Measurements from ENCODE around the gene SND1.
A peak's percentile ranks its signal among the peaks of the same experiment; 100 is the strongest.

SND1 gene

GRCh38 chr7:128003167-128003566 lies 351.2 kb downstream of the SND1 start:
- no peaks in the 10 kb centered on the region for H3K9me2 ChIP-seq (replicated peaks; ENCODE audit: insufficient read depth, low read length)
- H3K4me1 ChIP-seq (ENCODE audit: low read length): peaks cover 39% of the 10 kb centered on the region
- H3K79me2 ChIP-seq (ENCODE audit: low read length): peaks cover 84% of the 10 kb centered on the region
- H2AFZ ChIP-seq (ENCODE audit: low read length): no peak overlapping the region
- peak; percentile 53 for DNase-seq
- peaks cover 26% of the 10 kb centered on the region for H3F3A ChIP-seq (ENCODE audit: insufficient read depth, low read length)
- H3K9me3 ChIP-seq (replicated peaks; ENCODE audit: insufficient read depth, low read length): no peaks in the 10 kb centered on the region
- H3K4me2 ChIP-seq (ENCODE audit: low read depth, low read length): peak overlapping the region; percentile 22
- peak overlapping the region; percentile 53; the same call in 1 of the 2 replicates for H3K27ac ChIP-seq (ENCODE audit: low read length)
- H3K4me3 ChIP-seq (ENCODE audit: low read length): no peak overlapping the region
- no peak for TF ChIP-seq EZH2phosphoT487 (IDR thresholded peaks at IDR 0.05; ENCODE audit: low read length)
- TF ChIP-seq EZH2 (optimal IDR thresholded peaks at IDR 0.05; ENCODE audit: low read depth, low read length): no peak
- TF ChIP-seq, protein P1, sequence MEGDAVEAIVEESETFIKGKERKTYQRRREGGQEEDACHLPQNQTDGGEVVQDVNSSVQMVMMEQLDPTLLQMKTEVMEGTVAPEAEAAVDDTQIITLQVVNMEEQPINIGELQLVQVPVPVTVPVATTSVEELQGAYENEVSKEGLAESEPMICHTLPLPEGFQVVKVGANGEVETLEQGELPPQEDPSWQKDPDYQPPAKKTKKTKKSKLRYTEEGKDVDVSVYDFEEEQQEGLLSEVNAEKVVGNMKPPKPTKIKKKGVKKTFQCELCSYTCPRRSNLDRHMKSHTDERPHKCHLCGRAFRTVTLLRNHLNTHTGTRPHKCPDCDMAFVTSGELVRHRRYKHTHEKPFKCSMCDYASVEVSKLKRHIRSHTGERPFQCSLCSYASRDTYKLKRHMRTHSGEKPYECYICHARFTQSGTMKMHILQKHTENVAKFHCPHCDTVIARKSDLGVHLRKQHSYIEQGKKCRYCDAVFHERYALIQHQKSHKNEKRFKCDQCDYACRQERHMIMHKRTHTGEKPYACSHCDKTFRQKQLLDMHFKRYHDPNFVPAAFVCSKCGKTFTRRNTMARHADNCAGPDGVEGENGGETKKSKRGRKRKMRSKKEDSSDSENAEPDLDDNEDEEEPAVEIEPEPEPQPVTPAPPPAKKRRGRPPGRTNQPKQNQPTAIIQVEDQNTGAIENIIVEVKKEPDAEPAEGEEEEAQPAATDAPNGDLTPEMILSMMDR (IDR thresholded peaks at IDR 0.05; ENCODE audit: low read length): no peak
- H3K36me3 ChIP-seq (replicated peaks; ENCODE audit: insufficient read depth, low read length): no peaks in the 10 kb centered on the region; the same call in 1 of the 2 replicates
- H4K20me1 ChIP-seq (ENCODE audit: insufficient read depth, low read length): no peaks in the 10 kb centered on the region; the same call in 1 of the 2 replicates
- no peaks in the 10 kb centered on the region for H3K27me3 ChIP-seq (replicated peaks; ENCODE audit: insufficient read depth, low read length)
- no peak overlapping the region for H3K9ac ChIP-seq (ENCODE audit: low read length)

GRCh38 chr7:128003787-128004186 lies 351.8 kb downstream of the SND1 start:
- H3K9ac ChIP-seq (ENCODE audit: low read length): no peak overlapping the region
- no peaks in the 10 kb centered on the region; the same call in 1 of the 2 replicates for H4K20me1 ChIP-seq (ENCODE audit: insufficient read depth, low read length)
- H3K4me3 ChIP-seq (ENCODE audit: low read length): no peak overlapping the region
- H3K9me2 ChIP-seq (replicated peaks; ENCODE audit: insufficient read depth, low read length): no peaks in the 10 kb centered on the region
- H3K4me2 ChIP-seq (ENCODE audit: low read depth, low read length): peak overlapping the region; percentile 22
- DNase-seq: peak; percentile 56
- H3K27ac ChIP-seq (ENCODE audit: low read length): peak overlapping the region; percentile 53; the same call in 1 of the 2 replicates
- no peak overlapping the region for H2AFZ ChIP-seq (ENCODE audit: low read length)
- peaks cover 83% of the 10 kb centered on the region for H3K79me2 ChIP-seq (ENCODE audit: low read length)
- peaks cover 39% of the 10 kb centered on the region for H3K4me1 ChIP-seq (ENCODE audit: low read length)
- no peaks in the 10 kb centered on the region; the same call in 1 of the 2 replicates for H3K36me3 ChIP-seq (replicated peaks; ENCODE audit: insufficient read depth, low read length)
- TF ChIP-seq EZH2 (optimal IDR thresholded peaks at IDR 0.05; ENCODE audit: low read depth, low read length): no peak
- TF ChIP-seq, protein P1 (IDR thresholded peaks at IDR 0.05; ENCODE audit: low read length): no peak
- TF ChIP-seq EZH2phosphoT487 (IDR thresholded peaks at IDR 0.05; ENCODE audit: low read length): no peak
- no peaks in the 10 kb centered on the region for H3K27me3 ChIP-seq (replicated peaks; ENCODE audit: insufficient read depth, low read length)
- peaks cover 26% of the 10 kb centered on the region for H3F3A ChIP-seq (ENCODE audit: insufficient read depth, low read length)
- no peaks in the 10 kb centered on the region for H3K9me3 ChIP-seq (replicated peaks; ENCODE audit: insufficient read depth, low read length)

GRCh38 chr7:128004623-128005022 lies 352.6 kb downstream of the SND1 start:
- no peak for TF ChIP-seq EZH2 (optimal IDR thresholded peaks at IDR 0.05; ENCODE audit: low read depth, low read length)
- TF ChIP-seq, protein P1 (IDR thresholded peaks at IDR 0.05; ENCODE audit: low read length): no peak
- TF ChIP-seq EZH2phosphoT487 (IDR thresholded peaks at IDR 0.05; ENCODE audit: low read length): no peak
- DNase-seq: no peak
- no peak overlapping the region for H3K4me2 ChIP-seq (ENCODE audit: low read depth, low read length)
- no peaks in the 10 kb centered on the region for H3K27me3 ChIP-seq (replicated peaks; ENCODE audit: insufficient read depth, low read length)
- H3K9me2 ChIP-seq (replicated peaks; ENCODE audit: insufficient read depth, low read length): no peaks in the 10 kb centered on the region
- H3F3A ChIP-seq (ENCODE audit: insufficient read depth, low read length): peaks cover 26% of the 10 kb centered on the region
- H3K4me1 ChIP-seq (ENCODE audit: low read length): peaks cover 39% of the 10 kb centered on the region
- H2AFZ ChIP-seq (ENCODE audit: low read length): no peak overlapping the region
- H3K9me3 ChIP-seq (replicated peaks; ENCODE audit: insufficient read depth, low read length): no peaks in the 10 kb centered on the region
- H3K36me3 ChIP-seq (replicated peaks; ENCODE audit: insufficient read depth, low read length): no peaks in the 10 kb centered on the region; the same call in 1 of the 2 replicates
- H3K27ac ChIP-seq (ENCODE audit: low read length): no peak overlapping the region
- no peak overlapping the region for H3K4me3 ChIP-seq (ENCODE audit: low read length)
- H3K9ac ChIP-seq (ENCODE audit: low read length): no peak overlapping the region
- H3K79me2 ChIP-seq (ENCODE audit: low read length): peaks cover 83% of the 10 kb centered on the region
- no peaks in the 10 kb centered on the region; the same call in 1 of the 2 replicates for H4K20me1 ChIP-seq (ENCODE audit: insufficient read depth, low read length)

Data from MM.1S (cell line).